Astrocyte (in vitro differentiated cells and primary cell): ENCODE data around the gene HTR3C. TPM values are rescaled to one million over a fixed set of nuclear protein-coding genes. Genes with fewer than 3 reads are reported as not detected.
"Not testable (repeated sequence)": the region's sequence is repeated elsewhere in the genome, so short reads cannot be mapped to it uniquely, and the experiment has no call there.

ENCODE experiments used
- DNase-seq: peaks from one replicate; pipeline ENCODE4 v3.0.0-alpha.2; 2010; ENCODE audit warnings: low read depth
- FAIRE-seq: peaks from 2 replicates; lab custom pipeline; 2011; peaks lifted over from hg19 to GRCh38; lab: Jason Lieb, UNC
- H2AFZ ChIP-seq: 2 replicates; pipeline ENCODE4 v1.6.0; 2012; ENCODE audit warnings: low read depth, low read length, inconsistent platforms
- H3K27ac ChIP-seq: 2 replicates; pipeline ENCODE4 v1.5.1; 2011; ENCODE audit warnings: low read depth, low read length, inconsistent platforms
- H3K27me3 ChIP-seq: 2 replicates; pipeline ENCODE4 v1.6.0; 2011; ENCODE audit warnings: low read length, inconsistent platforms; ENCODE audit not compliant: insufficient read depth
- H3K36me3 ChIP-seq: 2 replicates; pipeline ENCODE4 v1.5.1; 2011; ENCODE audit warnings: low read length, inconsistent platforms; ENCODE audit not compliant: insufficient read depth
- H3K4me1 ChIP-seq: 2 replicates; pipeline ENCODE4 v1.5.1; 2011; ENCODE audit warnings: low read length, inconsistent platforms; ENCODE audit not compliant: insufficient read depth
- H3K4me2 ChIP-seq: 2 replicates; pipeline ENCODE4 v1.6.0; 2012; ENCODE audit warnings: low read length, inconsistent platforms
- H3K4me3 ChIP-seq: 2 replicates; pipeline ENCODE4 v1.5.1; 2011; ENCODE audit warnings: low read depth, mild to moderate bottlenecking, low read length, inconsistent platforms; ENCODE audit not compliant: insufficient read depth
- H3K79me2 ChIP-seq: 2 replicates; pipeline ENCODE4 v1.6.0; 2012; ENCODE audit warnings: mild to moderate bottlenecking, low read length, inconsistent platforms; ENCODE audit not compliant: insufficient read depth
- H3K9ac ChIP-seq: 2 replicates; pipeline ENCODE4 v1.6.0; 2012; ENCODE audit warnings: mild to moderate bottlenecking, low read length, inconsistent platforms
- H3K9me3 ChIP-seq: 2 replicates; pipeline ENCODE4 v1.5.1; 2012; ENCODE audit warnings: low read depth, mild to moderate bottlenecking, low read length, inconsistent platforms; ENCODE audit not compliant: insufficient read depth
- H4K20me1 ChIP-seq: 2 replicates; pipeline ENCODE4 v1.6.0; 2012; ENCODE audit warnings: low read length, inconsistent platforms; ENCODE audit not compliant: insufficient read depth
- H3K27ac Mint-ChIP-seq: one replicate; pipeline ENCODE4 v1.8.0; 2021; ENCODE audit warnings: mild to moderate bottlenecking, mixed read lengths; ENCODE audit not compliant: unreplicated experiment
- H3K27me3 Mint-ChIP-seq: one replicate; pipeline ENCODE4 v1.8.0; 2021; ENCODE audit warnings: low read depth, mixed read lengths; ENCODE audit not compliant: unreplicated experiment
- H3K36me3 Mint-ChIP-seq: one replicate; pipeline ENCODE4 v1.8.0; 2021; ENCODE audit warnings: low read depth, mixed read lengths; ENCODE audit not compliant: unreplicated experiment
- H3K4me1 Mint-ChIP-seq: one replicate; pipeline ENCODE4 v1.8.0; 2021; ENCODE audit warnings: low read depth, mixed read lengths; ENCODE audit not compliant: unreplicated experiment
- H3K4me3 Mint-ChIP-seq: one replicate; pipeline ENCODE4 v1.8.0; 2021; ENCODE audit warnings: mild to moderate bottlenecking, moderate library complexity, mixed read lengths; ENCODE audit not compliant: unreplicated experiment
- H3K9me3 Mint-ChIP-seq: one replicate; pipeline ENCODE4 v1.8.0; 2021; ENCODE audit warnings: mild to moderate bottlenecking, mixed read lengths; ENCODE audit not compliant: unreplicated experiment
- EZH2 ChIP-seq: IDR thresholded peaks from 2 replicates; pipeline ENCODE4 v1.6.1; 2012; ENCODE audit warnings: mild to moderate bottlenecking, low read length, inconsistent platforms; ENCODE audit not compliant: insufficient read depth
- total RNA-seq: library from RNA; stranded (reverse); gene quantifications from 2 replicates; pipeline ENCODE4 v1.2.1, GENCODE V29; 2021
- TF ChIP-seq, protein P1 (sequence below): IDR thresholded peaks from 2 replicates; pipeline ENCODE4 v1.5.1; 2011; ENCODE audit warnings: low read depth, mild to moderate bottlenecking, inconsistent platforms, low read length, moderate library complexity; ENCODE audit not compliant: insufficient read depth

HTR3C gene
- total RNA-seq, 1 donor from 2014 or later: not detected

DNA sequence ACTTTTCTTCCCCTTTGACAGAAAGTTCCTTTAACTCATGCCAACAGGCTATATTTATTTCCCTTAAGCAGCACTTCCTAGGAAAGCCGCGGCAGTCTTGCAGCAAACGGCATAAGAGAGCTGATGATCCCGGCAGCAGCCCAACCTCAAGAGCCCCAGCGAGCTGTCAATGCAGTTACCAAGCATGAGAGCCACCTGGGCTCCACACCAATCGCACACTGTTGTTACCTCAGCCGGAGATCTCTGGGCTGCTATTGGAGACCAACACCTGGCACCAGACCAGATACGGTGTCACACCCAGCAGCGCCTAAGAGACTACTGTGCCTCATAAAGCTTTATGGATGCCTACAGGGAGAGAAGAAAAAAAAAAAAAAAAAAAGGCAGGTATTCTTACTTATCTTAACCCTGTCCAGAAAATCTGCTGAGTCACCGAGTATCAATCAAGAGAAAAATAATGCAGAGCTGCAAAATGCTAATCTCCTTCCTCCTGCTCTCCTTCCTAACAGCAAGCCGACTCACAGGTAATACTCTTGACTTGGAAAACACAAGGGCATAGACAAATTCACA is 46.8 kb upstream of the HTR3C start:
- no peak overlapping the region for H3K9ac ChIP-seq
- peaks cover 13% of the 10 kb centered on the region for H4K20me1 ChIP-seq
- H3K4me3 ChIP-seq: no peak overlapping the region
- Mint-ChIP-seq H3K36me3 (peaks cover 6% of the 10 kb centered on the region), H3K9me3 (no peaks in the 10 kb centered on the region), H3K27ac (no peak overlapping the region), H3K27me3 (no peaks in the 10 kb centered on the region), H3K4me3 (no peak overlapping the region), H3K4me1 (peaks cover 18% of the 10 kb centered on the region)
- H3K4me2 ChIP-seq: peak overlapping the region; percentile 31
- no peak overlapping the region for H3K27ac ChIP-seq
- DNase-seq (peak; percentile 56), FAIRE-seq (no peak)
- H2AFZ ChIP-seq: no peak overlapping the region
- TF ChIP-seq, protein P1, sequence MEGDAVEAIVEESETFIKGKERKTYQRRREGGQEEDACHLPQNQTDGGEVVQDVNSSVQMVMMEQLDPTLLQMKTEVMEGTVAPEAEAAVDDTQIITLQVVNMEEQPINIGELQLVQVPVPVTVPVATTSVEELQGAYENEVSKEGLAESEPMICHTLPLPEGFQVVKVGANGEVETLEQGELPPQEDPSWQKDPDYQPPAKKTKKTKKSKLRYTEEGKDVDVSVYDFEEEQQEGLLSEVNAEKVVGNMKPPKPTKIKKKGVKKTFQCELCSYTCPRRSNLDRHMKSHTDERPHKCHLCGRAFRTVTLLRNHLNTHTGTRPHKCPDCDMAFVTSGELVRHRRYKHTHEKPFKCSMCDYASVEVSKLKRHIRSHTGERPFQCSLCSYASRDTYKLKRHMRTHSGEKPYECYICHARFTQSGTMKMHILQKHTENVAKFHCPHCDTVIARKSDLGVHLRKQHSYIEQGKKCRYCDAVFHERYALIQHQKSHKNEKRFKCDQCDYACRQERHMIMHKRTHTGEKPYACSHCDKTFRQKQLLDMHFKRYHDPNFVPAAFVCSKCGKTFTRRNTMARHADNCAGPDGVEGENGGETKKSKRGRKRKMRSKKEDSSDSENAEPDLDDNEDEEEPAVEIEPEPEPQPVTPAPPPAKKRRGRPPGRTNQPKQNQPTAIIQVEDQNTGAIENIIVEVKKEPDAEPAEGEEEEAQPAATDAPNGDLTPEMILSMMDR: no peak
- no peak for TF ChIP-seq EZH2
- H3K27me3 ChIP-seq: no peaks in the 10 kb centered on the region
- no peaks in the 10 kb centered on the region for H3K9me3 ChIP-seq
- H3K4me1 ChIP-seq: peaks cover 5% of the 10 kb centered on the region
- H3K36me3 ChIP-seq: peaks cover 13% of the 10 kb centered on the region
- peaks cover 15% of the 10 kb centered on the region for H3K79me2 ChIP-seq

DNA sequence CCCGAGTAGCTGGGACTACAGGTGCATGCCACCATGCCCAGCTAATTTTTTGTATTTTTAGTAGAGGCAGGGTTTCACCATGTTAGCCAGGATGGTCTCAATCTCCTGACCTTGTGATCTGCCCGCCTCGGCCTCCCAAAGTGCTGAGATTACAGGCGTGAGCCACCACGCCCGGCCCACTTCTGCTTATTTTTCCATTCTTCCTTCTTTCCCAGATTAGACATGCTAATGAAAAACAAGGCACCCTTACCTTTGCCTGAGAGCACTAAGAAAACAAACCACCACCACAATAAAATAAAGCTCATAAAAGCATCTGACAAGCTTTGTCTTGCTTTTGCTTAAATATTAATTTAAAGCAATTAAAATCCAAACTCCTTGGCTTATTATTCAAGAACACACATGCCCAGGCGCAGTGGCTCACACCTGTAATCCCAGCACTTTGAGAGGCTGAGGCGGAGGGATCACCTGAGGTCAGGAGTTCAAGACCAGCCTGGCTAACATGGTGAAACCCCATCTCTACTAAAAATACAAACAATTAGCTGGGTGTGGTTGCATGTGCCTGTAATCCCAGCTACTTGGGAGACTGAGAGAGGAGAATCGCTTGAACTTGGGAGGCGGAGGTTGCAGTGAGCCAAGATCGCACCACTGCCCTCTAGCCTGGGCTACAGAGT is 45.6 kb upstream of the HTR3C start:
- H3K9me3 Mint-ChIP-seq: not testable (repeated sequence)

DNA sequence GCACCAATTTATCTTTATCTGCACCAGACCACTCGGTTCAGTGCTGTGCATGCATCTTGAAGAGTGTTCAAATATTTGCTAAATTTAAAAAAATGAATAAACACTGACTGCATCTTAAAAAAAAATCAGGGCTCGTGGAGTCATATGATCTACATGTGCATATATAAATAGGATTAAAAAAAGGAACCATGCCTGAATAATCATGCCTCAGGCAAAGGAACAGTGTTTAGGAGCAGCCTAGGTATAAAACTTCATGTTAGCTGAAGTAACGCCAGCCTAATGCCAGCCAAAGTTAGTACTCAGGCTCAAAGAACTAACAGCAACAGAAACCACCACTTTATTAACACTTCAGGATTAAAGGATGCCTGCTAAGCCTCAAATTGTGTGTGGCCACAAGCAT is 44.7 kb upstream of the HTR3C start:
- no peaks in the 10 kb centered on the region for H3K27me3 ChIP-seq
- Mint-ChIP-seq H3K27ac (no peak overlapping the region), H3K9me3 (no peaks in the 10 kb centered on the region), H3K4me3 (no peak overlapping the region), H3K27me3 (no peaks in the 10 kb centered on the region), H3K36me3 (peaks cover 15% of the 10 kb centered on the region), H3K4me1 (peaks cover 17% of the 10 kb centered on the region)
- no peak overlapping the region for H3K27ac ChIP-seq
- H3K36me3 ChIP-seq: peaks cover 24% of the 10 kb centered on the region
- no peaks in the 10 kb centered on the region for H3K79me2 ChIP-seq
- no peak overlapping the region for H2AFZ ChIP-seq
- H3K9ac ChIP-seq: no peak overlapping the region
- H3K4me2 ChIP-seq: no peak overlapping the region
- DNase-seq: no peak
- FAIRE-seq: no peak
- TF ChIP-seq, protein P1: no peak
- H3K4me1 ChIP-seq: peaks cover 5% of the 10 kb centered on the region
- peaks cover 4% of the 10 kb centered on the region for H4K20me1 ChIP-seq
- no peaks in the 10 kb centered on the region for H3K9me3 ChIP-seq
- no peak overlapping the region for H3K4me3 ChIP-seq

More for the DNA sequence above, 45.6 kb upstream of the HTR3C start:
- H3K79me2 ChIP-seq, FAIRE-seq, H3K4me3 ChIP-seq, H3K27ac ChIP-seq, H4K20me1 ChIP-seq, H3K9ac ChIP-seq, DNase-seq, H3K4me2 ChIP-seq, H3K27ac Mint-ChIP-seq, H3K27me3 Mint-ChIP-seq, H3K4me3 Mint-ChIP-seq, H2AFZ ChIP-seq, H3K27me3 ChIP-seq, H3K9me3 ChIP-seq, H3K4me1 ChIP-seq: not testable (repeated sequence)
- H3K4me1 Mint-ChIP-seq: peaks cover 18% of the 10 kb centered on the region
- peaks cover 20% of the 10 kb centered on the region for H3K36me3 ChIP-seq
- peaks cover 10% of the 10 kb centered on the region for H3K36me3 Mint-ChIP-seq
